Ectodermal cell (in vitro differentiated cells): ENCODE data around the gene ANKRD33B.

Experiments used
- H3K27ac ChIP-seq: 2 replicates; pipeline ENCODE4 v1.7.0; 2013; ENCODE audit warnings: mild to moderate bottlenecking, low read depth, low read length; ENCODE audit not compliant: insufficient read depth, poor library complexity, severe bottlenecking
- H3K27me3 ChIP-seq: 2 replicates; pipeline ENCODE4 v1.7.0; 2013; ENCODE audit warnings: mild to moderate bottlenecking, low read length; ENCODE audit not compliant: insufficient read depth, control insufficient read depth, poor library complexity, severe bottlenecking
- H3K36me3 ChIP-seq: one replicate; pipeline ENCODE4 v1.7.0; 2013; ENCODE audit warnings: low read length; ENCODE audit not compliant: control insufficient read depth, insufficient read depth
- H3K4me1 ChIP-seq: one replicate; pipeline ENCODE4 v1.7.0; 2013; ENCODE audit warnings: low read length; ENCODE audit not compliant: control insufficient read depth, insufficient read depth
- H3K4me3 ChIP-seq: 2 replicates; pipeline ENCODE4 v1.7.0; 2013; ENCODE audit warnings: low read depth, low read length, control low read depth; ENCODE audit not compliant: insufficient read depth
- H3K9me3 ChIP-seq: 2 replicates; pipeline ENCODE4 v1.7.0; 2013; ENCODE audit warnings: mild to moderate bottlenecking, low read length, moderate library complexity; ENCODE audit not compliant: control insufficient read depth
- WGBS, 2 experiments: methylation state at CpG; one replicate each; pipeline ENCODE4 v1.1.7; 2013; ENCODE audit warnings: missing lambda C conversion rate in 2 of 2; 5-methylcytosine and 5-hydroxymethylcytosine counted together

Gene ANKRD33B

GRCh38 chr5:10703676-10704075, 139.8 kb downstream of the ANKRD33B start:
- 87 to 88% methylated on average over 5 of the region's 5 CpGs for WGBS, 2 experiments
- Histone ChIP-seq H3K4me1 (no peaks in the 10 kb centered on the region), H3K9me3 (no peaks in the 10 kb centered on the region), H3K4me3 (no peak overlapping the region), H3K36me3 (no peaks in the 10 kb centered on the region), H3K27me3 (no peaks in the 10 kb centered on the region), H3K27ac (no peak overlapping the region)

DNA sequence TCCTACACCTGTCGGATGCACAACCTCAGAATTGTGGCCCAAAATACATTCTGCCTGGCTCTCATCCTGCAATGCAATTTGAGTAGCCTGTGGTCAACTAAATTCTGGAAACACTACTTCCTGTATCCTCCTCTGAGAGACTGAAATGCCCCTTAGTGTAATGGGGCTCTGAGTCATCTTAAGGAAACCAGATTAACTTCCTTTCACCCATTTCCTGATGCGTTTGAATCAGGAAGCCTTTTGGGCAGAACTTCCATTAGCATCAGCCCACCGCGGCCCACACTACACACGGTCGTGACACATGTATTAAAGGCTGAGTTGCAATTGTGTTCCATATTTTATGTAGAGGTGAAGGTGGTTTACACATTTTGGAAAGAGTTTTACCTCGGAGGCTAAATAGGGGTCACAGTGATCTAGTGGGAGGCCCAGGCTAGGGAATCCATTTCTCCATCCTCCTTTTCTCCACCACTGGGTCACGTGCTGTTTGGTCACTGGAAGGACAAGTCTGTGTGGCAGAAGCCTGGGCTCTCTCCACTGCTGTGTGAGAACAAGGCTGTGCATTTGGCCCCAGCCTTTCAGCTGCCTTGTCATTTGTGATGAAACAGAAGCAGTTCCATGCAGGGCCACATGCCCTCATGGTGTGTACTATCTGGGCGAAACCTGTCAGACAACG, 141.2 kb downstream of the ANKRD33B start:
- no peaks in the 10 kb centered on the region for H3K36me3 ChIP-seq
- H3K4me3 ChIP-seq: no peak overlapping the region
- no peaks in the 10 kb centered on the region for H3K27me3 ChIP-seq
- no peak overlapping the region for H3K27ac ChIP-seq
- WGBS, 2 experiments: 89 to 94% methylated on average over 10 of the region's 10 CpGs
- no peaks in the 10 kb centered on the region for H3K9me3 ChIP-seq
- peaks cover 7% of the 10 kb centered on the region for H3K4me1 ChIP-seq

GRCh38 chr5:10705747-10706146, 141.9 kb downstream of the ANKRD33B start:
- peaks cover 12% of the 10 kb centered on the region for H3K4me1 ChIP-seq
- WGBS, 2 experiments: 92 to 98% methylated on average over 2 of the region's 2 CpGs
- H3K27me3 ChIP-seq: no peaks in the 10 kb centered on the region
- no peaks in the 10 kb centered on the region for H3K9me3 ChIP-seq
- no peak overlapping the region for H3K4me3 ChIP-seq
- no peaks in the 10 kb centered on the region for H3K36me3 ChIP-seq
- no peak overlapping the region for H3K27ac ChIP-seq

DNA sequence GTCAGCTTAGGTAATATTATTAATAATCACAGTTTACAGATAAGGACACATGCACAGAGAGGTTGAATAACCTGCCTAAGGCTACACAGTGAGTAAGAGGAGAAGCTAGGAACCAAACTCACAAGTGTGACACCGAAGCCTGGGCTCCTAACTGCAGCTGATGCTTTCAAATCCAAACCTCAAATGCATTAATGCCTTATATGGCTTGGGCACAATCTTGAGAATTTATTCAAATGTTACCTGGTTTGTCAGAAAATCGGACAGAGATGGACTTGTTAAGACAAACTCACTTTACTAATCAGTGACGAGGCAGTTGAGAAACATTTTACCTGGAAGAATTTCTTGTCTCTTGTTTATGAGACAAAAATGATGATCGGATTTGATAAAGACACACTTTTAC, 142.5 kb downstream of the ANKRD33B start:
- H3K9me3 ChIP-seq: no peaks in the 10 kb centered on the region
- H3K4me3 ChIP-seq: no peak overlapping the region
- H3K36me3 ChIP-seq: no peaks in the 10 kb centered on the region
- no peak overlapping the region for H3K27ac ChIP-seq
- H3K4me1 ChIP-seq: peaks cover 12% of the 10 kb centered on the region
- WGBS, 2 experiments: 92 to 95% methylated on average over 4 of the region's 4 CpGs
- no peaks in the 10 kb centered on the region for H3K27me3 ChIP-seq
